GM21717 (cell line): ENCODE results near the gene NASP.

Experiments
- ATAC-seq: cut with Tn5 transposase; IDR thresholded peaks from one replicate; pipeline ENCODE4 v1.9.1; 2021; ENCODE audit warnings: mild to moderate bottlenecking, moderate library complexity; ENCODE audit not compliant: unreplicated experiment

The NASP gene

DNA sequence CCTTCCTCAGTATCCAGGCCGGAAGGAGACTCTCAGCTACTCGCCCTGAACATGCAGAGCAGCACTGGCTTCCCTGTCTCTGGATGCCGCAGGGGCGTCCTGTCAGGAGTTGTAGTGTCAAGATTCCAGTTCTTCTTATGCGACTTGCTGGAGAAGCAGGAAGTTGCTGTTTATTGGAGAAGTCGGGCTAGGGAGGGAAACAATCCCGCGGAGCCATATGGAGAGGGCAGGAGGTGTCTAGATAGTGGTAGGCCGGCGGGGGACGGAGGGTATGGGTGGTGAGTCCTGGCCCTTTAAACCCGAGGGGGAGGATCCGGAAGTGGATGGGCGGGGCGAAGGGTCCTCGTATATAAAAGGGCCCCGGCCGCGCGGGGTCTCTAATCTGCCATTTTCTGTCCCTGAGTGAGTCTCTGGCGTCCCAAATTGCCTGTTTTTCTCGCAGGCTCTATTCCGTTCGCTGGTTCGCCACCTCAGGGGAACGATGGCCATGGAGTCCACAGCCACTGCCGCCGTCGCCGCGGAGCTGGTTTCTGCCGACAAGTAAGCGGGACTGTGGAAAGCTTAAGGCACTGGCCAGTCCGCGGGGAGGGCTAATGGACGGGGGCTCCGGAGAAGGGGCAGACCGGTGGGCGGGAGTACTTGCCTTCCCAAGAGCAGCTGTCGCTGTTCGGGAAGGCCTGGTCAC is at the start of gene NASP:
Gene NASP, plus strand, starts transcription at position 376 of the 685 bp plus-strand sequence. Its CDS starts 106 bp downstream, at position 482.
- ATAC-seq = peak; percentile 57

DNA sequence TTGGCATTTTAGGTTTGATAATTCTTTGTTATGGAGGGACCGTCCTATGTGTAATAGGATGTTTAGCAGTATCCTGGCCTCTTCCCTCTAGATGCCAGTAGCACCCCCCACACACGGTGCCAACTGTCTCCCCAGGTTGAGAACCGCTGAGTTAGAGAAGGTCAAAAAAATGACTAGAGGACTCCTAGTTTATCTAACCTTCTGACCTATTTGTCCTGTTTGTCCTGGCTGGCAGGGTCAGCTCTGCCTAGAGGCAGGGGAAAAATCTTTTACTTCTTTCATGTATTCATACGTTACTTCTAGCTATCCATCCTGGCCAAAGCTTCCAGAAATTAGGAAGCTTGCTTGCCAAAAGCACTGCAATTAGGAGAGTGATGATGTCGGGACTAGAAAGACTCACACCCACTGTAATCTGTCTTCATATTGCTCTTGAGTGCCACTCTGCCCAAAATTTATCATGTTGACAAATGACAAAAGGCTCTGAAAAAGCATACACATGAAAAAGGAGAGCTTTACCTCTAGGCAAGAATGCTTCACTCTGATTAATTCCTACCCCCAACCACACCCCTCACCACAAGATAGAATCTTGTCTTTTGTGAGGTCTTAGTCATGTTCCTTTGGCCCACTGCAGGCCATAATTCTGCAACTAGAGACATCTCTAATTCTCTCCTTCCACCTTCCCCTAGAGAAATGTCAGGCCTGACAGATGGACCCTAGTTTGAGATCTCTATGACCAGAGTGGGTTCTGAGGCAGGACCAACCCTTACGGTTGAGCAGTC is 47.7 kb upstream of the NASP start:
- no peak for ATAC-seq

- no peak for ATAC-seq
Measured at GRCh38 chr1:45536886-45537285, 47.0 kb upstream of the NASP start.

DNA sequence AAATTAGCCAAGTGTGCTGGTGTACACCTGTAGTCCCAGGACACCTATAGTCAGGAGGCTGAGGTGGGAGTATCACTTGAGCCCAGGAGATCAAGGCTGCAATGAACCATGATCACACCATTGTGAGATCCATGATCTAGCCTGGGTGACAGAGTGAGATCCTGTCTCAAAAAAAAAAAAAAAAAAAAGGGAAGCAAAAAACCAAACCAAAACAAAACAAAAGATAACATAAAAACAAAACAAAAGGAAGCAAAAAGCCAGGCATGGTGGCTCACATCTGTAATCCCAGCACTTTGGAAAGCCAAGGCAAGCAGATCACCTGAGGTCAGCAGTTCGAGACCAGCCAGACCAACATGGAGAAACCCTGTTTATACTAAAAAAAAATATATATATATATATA is 42.6 kb upstream of the NASP start:
- ATAC-seq = no peak

DNA sequence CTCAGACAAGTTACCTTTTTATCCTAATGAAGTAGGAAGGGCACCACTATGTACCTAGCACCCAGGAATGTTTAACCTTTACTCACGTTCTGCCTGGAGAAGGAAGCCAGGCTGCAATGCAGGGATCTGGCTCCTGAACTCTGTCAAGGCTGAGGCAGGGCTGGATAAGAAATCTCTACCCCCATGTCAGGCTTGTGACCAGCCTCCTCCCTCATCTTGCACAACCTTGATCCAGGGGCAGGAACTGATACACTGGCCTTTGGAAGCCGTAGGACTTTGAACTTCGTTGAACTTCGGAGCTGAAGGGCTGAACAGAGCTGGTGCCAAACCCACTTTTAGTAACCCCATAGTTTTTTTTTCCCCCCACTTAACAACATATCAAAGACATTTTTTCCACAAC is 41.2 kb upstream of the NASP start:
- ATAC-seq = no peak

- ATAC-seq = peak; percentile 45
Measured at GRCh38 chr1:45543581-45544417, 40.0 kb upstream of the NASP start.

DNA sequence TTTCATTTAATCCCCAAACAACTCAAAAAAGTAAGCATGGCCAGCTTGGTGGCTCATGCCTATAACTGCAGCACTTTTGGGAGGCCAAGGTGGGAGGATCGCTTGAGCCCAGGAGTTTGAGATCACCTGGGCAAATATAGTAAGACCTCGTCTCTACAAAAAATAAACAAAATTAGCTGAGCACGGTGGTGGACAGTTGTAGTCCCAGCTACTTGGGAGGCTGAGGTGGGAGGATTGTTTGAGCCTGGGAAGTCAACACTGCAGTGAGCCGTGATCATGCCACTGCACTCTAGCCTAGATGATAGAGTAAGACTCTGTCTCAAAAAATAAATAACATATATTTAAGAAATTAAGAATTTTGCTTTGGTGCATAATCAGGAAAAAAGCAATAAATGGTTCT is 39.3 kb upstream of the NASP start:
- no peak for ATAC-seq

DNA sequence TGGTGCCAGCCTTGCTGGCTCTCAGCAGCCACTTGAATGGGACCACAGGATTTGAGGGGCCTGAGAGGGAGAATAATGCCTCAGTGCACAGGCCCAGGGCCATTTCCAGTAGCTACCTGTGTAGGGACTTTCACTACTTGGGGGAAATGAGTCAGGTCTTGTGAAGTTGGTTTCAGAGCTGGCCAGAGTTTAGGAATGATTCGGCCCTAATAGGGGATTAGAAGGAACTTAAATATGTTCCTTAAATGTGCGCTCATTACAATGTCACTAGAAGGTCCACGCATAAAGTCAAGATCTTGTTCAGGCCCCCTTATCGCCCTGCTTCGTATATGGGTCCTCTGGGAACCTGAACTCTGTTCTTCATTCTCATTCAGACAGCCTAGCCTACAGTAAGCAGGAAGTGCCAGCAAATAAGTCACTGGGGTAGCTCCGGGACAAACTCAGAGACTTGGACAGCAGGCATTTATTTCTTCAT is 38.8 kb upstream of the NASP start:
- peak; percentile 64 for ATAC-seq

- no peak for ATAC-seq
Measured at GRCh38 chr1:45545553-45546310, 38.1 kb upstream of the NASP start.

- ATAC-seq = peak; percentile 72
Measured at GRCh38 chr1:45550401-45551351, 33.2 kb upstream of the NASP start, which contains the start of gene AKR1A1. TSS of gene AKR1A1 (plus strand) at chr1:45550826. CDS start at chr1:45561795, 10,969 bp downstream.

- ATAC-seq = no peak
Measured at GRCh38 chr1:45551684-45552083, 32.2 kb upstream of the NASP start.

DNA sequence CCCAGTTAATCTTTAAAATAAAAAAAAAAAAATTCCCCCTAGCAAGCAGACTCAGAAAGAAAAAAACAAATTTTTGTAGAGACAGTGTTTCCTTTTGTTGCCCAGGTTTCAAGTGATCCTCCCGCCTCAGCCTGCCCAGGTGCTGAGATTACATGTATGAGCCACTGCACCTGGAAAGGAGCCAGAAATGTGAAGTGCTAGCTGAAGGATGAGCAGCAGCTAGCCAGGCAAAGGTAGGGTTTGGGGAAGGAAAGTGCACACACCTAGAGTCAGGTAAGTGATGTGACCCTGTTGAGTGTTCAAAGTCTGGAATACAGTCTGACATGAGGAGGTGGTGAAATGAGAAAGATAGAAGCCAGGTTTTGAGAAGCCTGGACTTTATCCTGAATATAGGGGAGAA is 31.5 kb upstream of the NASP start:
- ATAC-seq = no peak

GRCh38 chr1:45554198-45554597 is 29.6 kb upstream of the NASP start:
- no peak for ATAC-seq

GRCh38 chr1:45557422-45557944 is 26.4 kb upstream of the NASP start:
- ATAC-seq = no peak

DNA sequence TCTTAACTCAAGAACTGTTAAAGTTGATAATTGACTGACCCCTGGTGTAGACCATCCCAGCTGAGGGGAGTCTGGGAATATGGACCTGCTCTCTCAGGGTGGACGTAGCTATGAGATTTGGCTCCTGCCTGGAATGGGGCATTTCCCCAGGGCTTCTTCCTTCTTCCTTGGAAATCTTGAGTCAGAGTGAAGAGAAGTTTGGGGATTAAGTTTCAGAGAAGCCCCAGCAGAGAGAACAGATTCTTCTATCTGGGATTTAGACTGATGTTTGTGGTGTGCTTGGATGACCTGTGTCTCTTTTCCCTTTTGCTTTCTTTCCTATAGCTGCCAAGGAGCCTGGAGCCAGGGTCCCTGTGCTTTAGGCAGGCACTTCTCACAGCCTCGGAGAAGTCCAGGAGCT is 20.0 kb upstream of the NASP start:
- ATAC-seq = no peak

GRCh38 chr1:45566722-45567121 is 17.1 kb upstream of the NASP start:
- no peak for ATAC-seq

- no peak for ATAC-seq
Measured at GRCh38 chr1:45567911-45568310, 15.9 kb upstream of the NASP start.

- no peak for ATAC-seq
Measured at GRCh38 chr1:45568421-45568820, 15.4 kb upstream of the NASP start.

- ATAC-seq = no peak
Measured at GRCh38 chr1:45569571-45569961, 14.3 kb upstream of the NASP start.
